Measurements from ENCODE around the gene KIAA2012. TPM values are rescaled to one million over a fixed set of nuclear protein-coding genes. Genes with fewer than 3 reads are reported as not detected.
"Not testable (repeated sequence)": the region's sequence is repeated elsewhere in the genome, so short reads cannot be mapped to it uniquely, and the experiment has no call there.

Gene KIAA2012
- total RNA-seq, 1 donor: not detected

- no peaks in the 10 kb centered on the region for H3K4me1 ChIP-seq (ENCODE audit: insufficient read depth, low read length)
- H3K27me3 ChIP-seq (ENCODE audit: insufficient read depth, low read length): no peaks in the 10 kb centered on the region
- H3K9me3 ChIP-seq (ENCODE audit: low read depth, low read length): no peaks in the 10 kb centered on the region
- no peak overlapping the region for H3K4me3 ChIP-seq (ENCODE audit: low read length)
Observed at GRCh38 chr2:202193305-202193704, 120.2 kb downstream of the KIAA2012 start.

- Histone ChIP-seq H3K9me3 (ENCODE audit: low read depth, low read length) (no peaks in the 10 kb centered on the region), H3K27me3 (ENCODE audit: insufficient read depth, low read length) (no peaks in the 10 kb centered on the region), H3K4me3 (ENCODE audit: low read length) (no peak overlapping the region), H3K4me1 (ENCODE audit: insufficient read depth, low read length) (no peaks in the 10 kb centered on the region)
Observed at GRCh38 chr2:202193881-202194353, 120.9 kb downstream of the KIAA2012 start.

GRCh38 chr2:202194418-202194817 is 121.4 kb downstream of the KIAA2012 start:
- Histone ChIP-seq H3K27me3 (ENCODE audit: insufficient read depth, low read length) (no peaks in the 10 kb centered on the region), H3K4me3 (ENCODE audit: low read length) (no peak overlapping the region), H3K4me1 (ENCODE audit: insufficient read depth, low read length) (no peaks in the 10 kb centered on the region), H3K9me3 (ENCODE audit: low read depth, low read length) (no peaks in the 10 kb centered on the region)

GRCh38 chr2:202196727-202197126 is 123.7 kb downstream of the KIAA2012 start:
- Histone ChIP-seq H3K9me3 (ENCODE audit: low read depth, low read length) (no peaks in the 10 kb centered on the region), H3K27me3 (ENCODE audit: insufficient read depth, low read length) (no peaks in the 10 kb centered on the region), H3K4me3 (ENCODE audit: low read length) (no peak overlapping the region)

DNA sequence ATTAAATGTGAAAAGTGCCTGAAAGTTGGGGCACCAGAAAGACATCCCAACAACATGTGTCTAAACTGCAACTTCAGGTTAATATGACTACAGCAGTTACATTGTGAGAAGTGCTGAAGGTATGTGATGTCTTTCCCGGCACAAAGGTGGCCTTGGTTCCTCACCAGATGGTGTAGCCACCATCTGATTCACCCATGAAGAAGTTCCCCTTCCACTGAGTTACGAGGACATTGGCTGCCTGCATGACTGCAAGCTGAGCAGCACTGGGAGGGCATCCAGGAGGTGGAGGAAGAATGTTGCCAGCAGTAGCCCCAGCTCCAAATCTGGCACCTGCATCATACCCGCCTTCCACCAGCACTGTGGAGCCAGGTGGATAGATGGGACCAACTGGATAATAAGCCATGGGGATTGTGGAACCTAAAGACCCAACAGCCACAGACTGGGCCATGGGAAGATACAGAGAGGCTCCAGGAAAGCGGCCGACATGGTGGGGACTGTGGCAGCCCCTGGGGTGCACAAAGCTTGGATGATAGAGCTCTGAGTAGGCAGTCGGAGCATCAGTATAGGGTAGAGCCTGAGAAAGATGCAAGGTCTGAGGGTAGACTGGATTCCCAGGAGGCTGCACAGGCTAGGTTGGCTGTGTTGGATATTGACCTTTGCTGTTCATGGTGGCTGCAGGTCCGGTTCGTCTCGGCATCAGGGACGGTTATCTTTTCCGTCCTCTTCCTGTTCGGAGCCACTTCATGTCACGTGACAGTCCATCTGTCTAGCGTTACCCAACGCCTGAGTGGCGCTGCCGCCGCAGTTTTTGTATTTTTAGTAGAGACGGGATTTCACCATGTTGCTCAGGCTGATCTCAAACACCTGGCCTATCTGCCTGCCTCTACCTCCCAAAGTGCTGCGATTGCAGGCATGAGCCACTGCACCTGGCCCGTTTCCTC is 128.4 kb downstream of the KIAA2012 start:
- H3K4me3 ChIP-seq (ENCODE audit: low read length): no peak overlapping the region
- no peaks in the 10 kb centered on the region for H3K27me3 ChIP-seq (ENCODE audit: insufficient read depth, low read length)
- no peaks in the 10 kb centered on the region for H3K9me3 ChIP-seq (ENCODE audit: low read depth, low read length)
- H3K4me1 ChIP-seq (ENCODE audit: insufficient read depth, low read length): no peaks in the 10 kb centered on the region

More at GRCh38 chr2:202196727-202197126, 123.7 kb downstream of the KIAA2012 start:
- H3K4me1 ChIP-seq (ENCODE audit: insufficient read depth, low read length): no peaks in the 10 kb centered on the region

DNA sequence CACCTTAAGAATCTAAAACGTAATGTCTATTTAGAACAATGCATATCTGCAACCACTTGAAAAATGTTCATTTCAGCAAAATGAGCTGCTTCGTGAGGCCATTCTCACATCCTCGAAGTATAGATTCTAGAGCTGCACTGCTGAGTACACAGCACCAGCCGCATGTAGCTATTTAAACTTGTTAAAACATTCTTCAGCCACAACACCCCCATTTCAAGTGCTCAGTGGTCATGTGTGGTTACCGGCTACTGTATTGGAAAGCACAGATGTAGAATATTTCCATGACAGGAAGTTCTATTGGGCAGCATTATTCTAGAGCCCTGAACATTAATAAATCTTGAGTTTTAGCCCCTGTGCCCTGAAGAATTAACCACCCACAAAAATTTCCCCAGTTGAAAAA is 130.3 kb downstream of the KIAA2012 start:
- Histone ChIP-seq H3K4me1 (ENCODE audit: insufficient read depth, low read length) (no peaks in the 10 kb centered on the region), H3K9me3 (ENCODE audit: low read depth, low read length) (no peaks in the 10 kb centered on the region)

DNA sequence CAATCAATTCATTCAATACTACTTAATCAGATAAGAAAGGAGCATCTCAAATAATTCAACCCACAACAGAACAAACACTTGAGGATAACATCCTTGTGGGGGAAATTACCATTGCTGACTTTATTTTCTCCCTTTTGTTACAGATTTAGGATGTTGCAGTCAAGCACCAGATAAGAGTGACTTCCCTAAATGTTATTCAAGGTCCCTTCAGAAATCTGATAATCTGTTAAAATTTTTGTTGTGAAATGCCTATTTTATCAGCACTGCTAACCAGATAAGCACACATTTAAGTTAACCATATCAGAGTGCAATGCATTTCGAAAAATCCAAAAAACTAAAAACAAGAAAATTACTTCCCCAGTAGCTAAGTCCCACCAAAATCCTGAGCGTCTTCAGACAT is 131.8 kb downstream of the KIAA2012 start:
- no peak overlapping the region for H3K4me3 ChIP-seq (ENCODE audit: low read length)
- no peaks in the 10 kb centered on the region for H3K9me3 ChIP-seq (ENCODE audit: low read depth, low read length)
- H3K4me1 ChIP-seq (ENCODE audit: insufficient read depth, low read length): no peaks in the 10 kb centered on the region
- H3K27me3 ChIP-seq (ENCODE audit: insufficient read depth, low read length): no peaks in the 10 kb centered on the region

More for the DNA sequence above, 130.3 kb downstream of the KIAA2012 start:
- H3K27me3 ChIP-seq (ENCODE audit: insufficient read depth, low read length): no peaks in the 10 kb centered on the region
- no peak overlapping the region for H3K4me3 ChIP-seq (ENCODE audit: low read length)

DNA sequence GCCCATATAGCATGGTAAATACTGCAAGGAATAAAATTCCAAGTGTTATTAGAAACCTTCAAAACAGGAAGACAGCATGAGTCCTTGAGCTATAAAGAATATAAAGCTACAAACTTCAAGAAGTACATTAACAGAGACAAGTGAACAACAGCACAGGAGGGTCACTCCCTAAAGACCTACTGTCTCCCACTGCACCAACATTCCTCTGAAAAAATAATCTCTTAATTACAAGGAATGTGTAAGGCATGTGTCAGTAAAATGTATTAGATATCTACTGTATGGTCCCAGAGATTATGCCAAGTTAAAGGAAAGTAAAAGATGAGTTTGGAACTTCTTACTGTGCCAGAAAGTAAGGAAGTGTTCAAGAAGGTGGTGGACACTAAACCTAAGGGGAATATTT is 135.5 kb downstream of the KIAA2012 start:
- no peaks in the 10 kb centered on the region for H3K27me3 ChIP-seq (ENCODE audit: insufficient read depth, low read length)
- H3K4me3 ChIP-seq (ENCODE audit: low read length): no peak overlapping the region
- no peaks in the 10 kb centered on the region for H3K4me1 ChIP-seq (ENCODE audit: insufficient read depth, low read length)
- no peaks in the 10 kb centered on the region for H3K9me3 ChIP-seq (ENCODE audit: low read depth, low read length)

DNA sequence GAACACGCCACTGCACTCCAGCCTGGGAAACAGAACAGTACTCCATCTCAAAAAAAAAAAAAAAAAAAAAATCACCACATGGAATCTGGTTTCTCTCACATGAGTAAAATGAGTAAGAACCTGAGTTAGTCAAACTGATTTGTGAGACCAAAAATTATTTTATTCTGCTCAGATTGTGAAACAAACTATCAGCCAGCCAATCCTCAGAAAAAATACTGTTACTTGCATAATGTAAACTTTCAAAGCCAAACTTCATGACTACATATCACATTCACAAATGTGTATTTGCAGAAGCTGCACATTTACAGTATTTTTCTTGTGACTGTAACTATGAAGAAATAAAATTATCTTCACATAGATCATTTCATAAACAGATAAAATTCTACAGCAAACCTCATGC is 142.1 kb downstream of the KIAA2012 start:
- no peaks in the 10 kb centered on the region for H3K9me3 ChIP-seq (ENCODE audit: low read depth, low read length)
- no peak overlapping the region for H3K4me3 ChIP-seq (ENCODE audit: low read length)
- no peaks in the 10 kb centered on the region for H3K4me1 ChIP-seq (ENCODE audit: insufficient read depth, low read length)
- no peaks in the 10 kb centered on the region for H3K27me3 ChIP-seq (ENCODE audit: insufficient read depth, low read length)

DNA sequence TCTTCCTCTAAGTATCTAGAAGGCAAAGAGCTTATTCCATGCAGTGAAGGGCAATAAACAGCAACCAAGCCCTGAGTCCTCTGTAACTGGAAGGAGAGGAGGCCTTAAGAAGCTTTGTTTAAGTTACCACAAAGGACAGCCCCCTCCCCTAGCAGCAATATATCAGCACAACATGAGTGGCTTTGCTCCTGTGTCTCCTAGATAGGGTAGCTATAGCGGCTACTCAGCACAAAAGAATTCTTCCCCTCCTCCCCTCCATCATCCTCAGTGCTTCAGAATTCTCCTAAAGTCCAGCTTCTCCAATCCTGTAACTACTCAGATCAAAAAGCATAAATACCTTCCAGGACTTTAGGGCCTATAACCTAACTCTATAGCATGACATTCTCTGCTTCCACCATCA is 148.8 kb downstream of the KIAA2012 start:
- Histone ChIP-seq H3K4me3 (ENCODE audit: low read length) (no peak overlapping the region), H3K4me1 (ENCODE audit: insufficient read depth, low read length) (no peaks in the 10 kb centered on the region), H3K9me3 (ENCODE audit: low read depth, low read length) (no peaks in the 10 kb centered on the region), H3K27me3 (ENCODE audit: insufficient read depth, low read length) (no peaks in the 10 kb centered on the region)

- Histone ChIP-seq H3K4me3 (ENCODE audit: low read length) (peak overlapping the region; percentile 81), H3K9me3 (ENCODE audit: low read depth, low read length) (no peaks in the 10 kb centered on the region), H3K27me3 (ENCODE audit: insufficient read depth, low read length) (no peaks in the 10 kb centered on the region), H3K4me1 (ENCODE audit: insufficient read depth, low read length) (peaks cover 25% of the 10 kb centered on the region)
Observed at GRCh38 chr2:202237787-202238233, 164.8 kb downstream of the KIAA2012 start.

- peak within 1 kb of the TSS; percentile 81 for H3K4me3 ChIP-seq (ENCODE audit: low read length)
Observed at GRCh38 chr2:202238234-202239197, 165.5 kb downstream of the KIAA2012 start, which contains the start of gene SUMO1. SUMO1 (minus strand) TSS chr2:202238597; CDS start chr2:202238451, 146 bp downstream.

GRCh38 chr2:202247710-202248109 is 174.7 kb downstream of the KIAA2012 start:
- H3K4me1 ChIP-seq (ENCODE audit: insufficient read depth, low read length); H3K9me3 ChIP-seq (ENCODE audit: low read depth, low read length); H3K4me3 ChIP-seq (ENCODE audit: low read length); H3K27me3 ChIP-seq (ENCODE audit: insufficient read depth, low read length): not testable (repeated sequence)

More at GRCh38 chr2:202238234-202239197, 165.5 kb downstream of the KIAA2012 start, which contains the start of gene SUMO1:
- H3K4me1 ChIP-seq (ENCODE audit: insufficient read depth, low read length): peaks cover 25% of the 10 kb centered on the region
- H3K27me3 ChIP-seq (ENCODE audit: insufficient read depth, low read length): no peaks in the 10 kb centered on the region
- no peaks in the 10 kb centered on the region for H3K9me3 ChIP-seq (ENCODE audit: low read depth, low read length)

- Histone ChIP-seq H3K9me3 (ENCODE audit: low read depth, low read length) (no peaks in the 10 kb centered on the region), H3K4me1 (ENCODE audit: insufficient read depth, low read length) (no peaks in the 10 kb centered on the region), H3K4me3 (ENCODE audit: low read length) (no peak overlapping the region), H3K27me3 (ENCODE audit: insufficient read depth, low read length) (no peaks in the 10 kb centered on the region)
Observed at GRCh38 chr2:202249521-202250253, 176.6 kb downstream of the KIAA2012 start.

Measured in mononuclear cell (primary cell).